Mesenchymal stem cell (in vitro differentiated cells and primary cell): ENCODE results near the gene PRRT3.

Source experiments
- DNase-seq: peaks from one replicate; pipeline ENCODE4 v3.0.0-alpha.2; 2013
- H2AFZ ChIP-seq: one replicate; pipeline ENCODE4 v1.6.1; 2013; ENCODE audit warnings: low read depth, mild to moderate bottlenecking, control low read depth, inconsistent platforms, low read length, moderate library complexity
- H2AK5ac ChIP-seq: 2 replicates; pipeline ENCODE4 v1.6.1; 2013; ENCODE audit warnings: low read length, moderate library complexity, mild to moderate bottlenecking, inconsistent platforms; ENCODE audit not compliant: severe bottlenecking
- H2BK120ac ChIP-seq: one replicate; pipeline ENCODE4 v1.6.1; 2013; ENCODE audit warnings: low read depth, mild to moderate bottlenecking, inconsistent platforms, low read length, moderate library complexity
- H2BK12ac ChIP-seq, 2 experiments: one replicate each; pipeline ENCODE4 v1.6.1; 2013; ENCODE audit warnings: inconsistent platforms in 2 of 2, low read length in 2 of 2, mild to moderate bottlenecking in 2 of 2, moderate library complexity in 2 of 2, control low read depth in 1 of 2
- H2BK15ac ChIP-seq: one replicate; pipeline ENCODE4 v1.6.1; 2013; ENCODE audit warnings: mild to moderate bottlenecking, low read depth, inconsistent platforms; ENCODE audit not compliant: poor library complexity, severe bottlenecking
- H2BK5ac ChIP-seq: 2 replicates; pipeline ENCODE4 v1.6.1; 2013; ENCODE audit warnings: low read depth, mild to moderate bottlenecking, low read length, control low read depth, inconsistent platforms; ENCODE audit not compliant: poor library complexity, severe bottlenecking
- H3K14ac ChIP-seq, 2 experiments: one replicate each; pipeline ENCODE4 v1.6.1; 2013; ENCODE audit warnings: inconsistent platforms in 2 of 2, low read length in 2 of 2, control low read depth in 1 of 2, mild to moderate bottlenecking in 1 of 2, moderate library complexity in 1 of 2
- H3K18ac ChIP-seq, 2 experiments: one replicate each; pipeline ENCODE4 v1.6.1; 2013; ENCODE audit warnings: inconsistent platforms in 2 of 2, low read length in 2 of 2, control low read depth in 1 of 2, low read depth in 1 of 2, mild to moderate bottlenecking in 1 of 2
- H3K23ac ChIP-seq, 2 experiments: one replicate each; pipeline ENCODE4 v1.6.1; 2013; ENCODE audit warnings: inconsistent platforms in 2 of 2, low read length in 2 of 2, mild to moderate bottlenecking in 2 of 2, moderate library complexity in 2 of 2, control low read depth in 1 of 2
- H3K27ac ChIP-seq: 2 replicates; pipeline ENCODE4 v1.5.1; 2013; ENCODE audit warnings: mild to moderate bottlenecking, moderate library complexity, low read length, control low read depth, inconsistent platforms; ENCODE audit not compliant: poor library complexity, severe bottlenecking
- H3K27me3 ChIP-seq, 2 experiments: 2 replicates each; pipeline versions ENCODE4 v1.6.1 to v1.7.0; 2013; ENCODE audit warnings: low read length in 2 of 2, mild to moderate bottlenecking in 2 of 2, moderate library complexity in 2 of 2, control low read depth in 1 of 2, inconsistent platforms in 1 of 2; ENCODE audit not compliant: control insufficient read depth in 1 of 2, insufficient read depth in 1 of 2
- H3K36me3 ChIP-seq, 2 experiments: 2 replicates each; pipeline versions ENCODE4 v1.6.1 to v1.7.0; 2013; ENCODE audit warnings: low read length in 2 of 2, control low read depth in 1 of 2, inconsistent platforms in 1 of 2, low read depth in 1 of 2, mild to moderate bottlenecking in 1 of 2; ENCODE audit not compliant: insufficient read depth in 2 of 2, control insufficient read depth in 1 of 2
- H3K4ac ChIP-seq, 2 experiments: one replicate each; pipeline ENCODE4 v1.6.1; 2013; ENCODE audit warnings: inconsistent platforms in 2 of 2, low read length in 2 of 2, mild to moderate bottlenecking in 2 of 2, moderate library complexity in 2 of 2, control low read depth in 1 of 2, low read depth in 1 of 2
- H3K4me1 ChIP-seq: 2 replicates; pipeline ENCODE4 v1.6.1; 2013; ENCODE audit warnings: low read depth, low read length, control low read depth; ENCODE audit not compliant: control insufficient read depth, insufficient read depth
- H3K4me2 ChIP-seq: 2 replicates; pipeline ENCODE4 v1.6.1; 2013; ENCODE audit warnings: low read length, mild to moderate bottlenecking, inconsistent platforms; ENCODE audit not compliant: poor library complexity, severe bottlenecking
- H3K4me3 ChIP-seq, 2 experiments: 2 replicates each; pipeline versions ENCODE4 v1.5.1 to v1.7.0; 2013; ENCODE audit warnings: low read length in 2 of 2, mild to moderate bottlenecking in 2 of 2, control low read depth in 1 of 2, low read depth in 1 of 2; ENCODE audit not compliant: insufficient read depth in 1 of 2
- H3K79me1 ChIP-seq: replicated peaks from 2 replicates; pipeline ENCODE4 v1.6.1; 2013; ENCODE audit warnings: mild to moderate bottlenecking, control low read depth, low read length, inconsistent platforms; ENCODE audit not compliant: poor library complexity, severe bottlenecking
- H3K9ac ChIP-seq: 2 replicates; pipeline ENCODE4 v1.7.0; 2013; ENCODE audit warnings: mild to moderate bottlenecking, low read length, moderate library complexity
- H3K9me3 ChIP-seq: 2 replicates; pipeline ENCODE4 v1.7.0; 2013; ENCODE audit warnings: mild to moderate bottlenecking, low read length; ENCODE audit not compliant: control insufficient read depth
- H4K8ac ChIP-seq: one replicate; pipeline ENCODE4 v1.6.1; 2013; ENCODE audit warnings: inconsistent platforms, mild to moderate bottlenecking, low read length, moderate library complexity
- H4K91ac ChIP-seq: one replicate; pipeline ENCODE4 v1.6.1; 2013; ENCODE audit warnings: mild to moderate bottlenecking, low read length, inconsistent platforms
- WGBS: methylation state at CpG from one replicate; pipeline ENCODE4 v1.1.7; 2013; ENCODE audit warnings: mixed read lengths; 5-methylcytosine and 5-hydroxymethylcytosine counted together

The PRRT3 gene

DNA sequence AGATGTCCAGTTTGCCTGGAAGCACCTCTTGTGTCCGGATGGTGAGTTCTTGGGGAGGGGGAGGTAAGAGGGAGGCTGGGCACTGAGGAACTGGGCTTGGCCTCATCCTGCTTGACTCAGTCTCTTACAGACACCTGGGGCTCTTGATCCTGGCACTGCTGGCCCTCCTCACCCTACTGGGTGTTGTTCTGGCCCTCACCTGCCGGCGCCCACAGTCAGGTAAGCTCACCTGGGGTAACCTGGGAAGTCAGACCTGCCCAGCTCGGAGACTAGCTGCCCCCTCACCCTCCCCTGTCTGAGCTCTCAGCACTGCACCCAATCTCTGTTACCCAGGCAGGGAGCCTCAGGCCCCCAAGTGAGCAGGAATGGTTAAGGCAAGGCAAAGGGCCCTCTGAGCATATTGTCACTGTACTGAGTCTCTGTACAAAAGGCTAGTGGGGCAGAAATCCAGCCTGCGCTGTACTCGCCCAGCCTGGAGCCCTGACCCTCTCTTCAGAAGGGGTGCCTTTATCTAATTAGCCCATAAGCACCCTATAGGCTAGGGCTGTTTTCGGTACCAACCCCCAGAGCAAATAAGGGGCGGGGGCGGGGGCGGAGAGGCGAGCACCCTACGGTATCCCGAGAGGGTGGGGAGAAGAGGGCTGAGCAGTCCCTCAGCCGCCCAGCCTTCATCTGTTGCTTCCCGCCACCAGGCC, 37.5 kb downstream of the PRRT3 start:
- peak overlapping the region; percentile 74 for H3K4me2 ChIP-seq
- H3K4me1 ChIP-seq, result peaks cover 48% of the 10 kb centered on the region
- H2AK5ac ChIP-seq, result peak overlapping the region; percentile 43
- peak overlapping the region; percentile 38 for H2BK15ac ChIP-seq
- peak overlapping the region; percentile 76 to 81 for H3K4me3 ChIP-seq
- WGBS, result 31% methylated on average over 14 of the region's 15 CpGs
- H2BK5ac ChIP-seq, result no peak overlapping the region
- DNase-seq, result peak; percentile 19
- H3K79me1 ChIP-seq, result peaks cover 11% of the 10 kb centered on the region
- H3K27ac ChIP-seq, result no peak overlapping the region
- no peaks in the 10 kb centered on the region for H3K27me3 ChIP-seq
- peak overlapping the region; percentile 74 for H2BK120ac ChIP-seq
- peak overlapping the region; percentile 95 to 97 for H3K18ac ChIP-seq
- peaks cover 1 to 4% of the 10 kb centered on the region in 2 experiments for H3K36me3 ChIP-seq
- H4K91ac ChIP-seq, result peak overlapping the region; percentile 31
- H3K4ac ChIP-seq, result peak overlapping the region in 1 of 2 experiments; percentile 34
- H2AFZ ChIP-seq, result no peak overlapping the region
- peak overlapping the region; percentile 99 for H4K8ac ChIP-seq
- peak overlapping the region; percentile 82 for H3K9ac ChIP-seq
- no peaks in the 10 kb centered on the region for H3K9me3 ChIP-seq
- H3K14ac ChIP-seq, result peak overlapping the region in 1 of 2 experiments; percentile 21
- peak overlapping the region; percentile 15 to 58 for H2BK12ac ChIP-seq
- no peak overlapping the region for H3K23ac ChIP-seq

DNA sequence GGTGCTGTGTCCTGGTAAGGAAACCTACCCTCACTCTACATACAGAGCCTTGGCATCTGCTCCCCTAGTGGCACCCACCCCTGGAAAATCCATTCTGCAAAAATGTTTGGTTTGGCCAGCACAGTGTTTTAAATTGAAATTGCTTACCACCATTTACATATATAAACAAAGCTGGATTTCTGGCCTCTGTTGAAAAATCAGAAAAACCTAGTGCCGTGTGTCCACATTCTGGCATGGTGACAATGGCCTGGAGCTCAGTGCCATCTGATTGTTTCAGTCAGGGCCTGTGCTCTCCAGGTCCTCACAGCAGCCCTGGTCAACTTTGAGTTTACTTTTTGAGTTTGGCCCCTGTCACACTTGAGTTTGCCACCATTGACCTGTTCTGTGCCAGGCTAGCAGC, 38.2 kb downstream of the PRRT3 start:
- Histone ChIP-seq H3K23ac (no peak overlapping the region), H3K4me2 (no peak overlapping the region), H2BK15ac (peak overlapping the region; percentile 38), H3K4me3 (no peak overlapping the region), H3K4ac (no peak overlapping the region), H3K18ac (no peak overlapping the region), H3K9ac (no peak overlapping the region), H3K79me1 (peaks cover 11% of the 10 kb centered on the region), H2BK120ac (no peak overlapping the region), H3K36me3 (peaks cover 0 to 4% of the 10 kb centered on the region in 2 experiments), H2BK12ac (no peak overlapping the region), H3K27me3 (no peaks in the 10 kb centered on the region), H2AK5ac (no peak overlapping the region), H4K8ac (no peak overlapping the region), H3K4me1 (peaks cover 48% of the 10 kb centered on the region), H2AFZ (no peak overlapping the region), H3K27ac (no peak overlapping the region), H2BK5ac (no peak overlapping the region), H4K91ac (no peak overlapping the region), H3K9me3 (no peaks in the 10 kb centered on the region), H3K14ac (no peak overlapping the region)
- DNase-seq, result no peak
- 90% methylated on average over 1 of the region's 1 CpG for WGBS

- Histone ChIP-seq H3K4me1 (peaks cover 48% of the 10 kb centered on the region), H3K4me2 (no peak overlapping the region), H3K23ac (no peak overlapping the region), H3K18ac (no peak overlapping the region), H2BK120ac (no peak overlapping the region), H2AFZ (no peak overlapping the region), H2BK15ac (no peak overlapping the region), H3K14ac (no peak overlapping the region), H3K9ac (no peak overlapping the region), H3K36me3 (peaks cover 0 to 4% of the 10 kb centered on the region in 2 experiments), H2BK5ac (no peak overlapping the region), H4K91ac (peak overlapping the region; percentile 52), H4K8ac (peak overlapping the region; percentile 20), H3K4me3 (no peak overlapping the region), H2BK12ac (no peak overlapping the region), H3K27me3 (no peaks in the 10 kb centered on the region), H3K79me1 (peaks cover 11% of the 10 kb centered on the region), H3K27ac (no peak overlapping the region), H2AK5ac (peak overlapping the region; percentile 63), H3K4ac (no peak overlapping the region), H3K9me3 (no peaks in the 10 kb centered on the region)
- no peak for DNase-seq
- 89% methylated on average over 5 of the region's 5 CpGs for WGBS
Observed at GRCh38 chr3:9913601-9914000, 38.6 kb downstream of the PRRT3 start.

DNA sequence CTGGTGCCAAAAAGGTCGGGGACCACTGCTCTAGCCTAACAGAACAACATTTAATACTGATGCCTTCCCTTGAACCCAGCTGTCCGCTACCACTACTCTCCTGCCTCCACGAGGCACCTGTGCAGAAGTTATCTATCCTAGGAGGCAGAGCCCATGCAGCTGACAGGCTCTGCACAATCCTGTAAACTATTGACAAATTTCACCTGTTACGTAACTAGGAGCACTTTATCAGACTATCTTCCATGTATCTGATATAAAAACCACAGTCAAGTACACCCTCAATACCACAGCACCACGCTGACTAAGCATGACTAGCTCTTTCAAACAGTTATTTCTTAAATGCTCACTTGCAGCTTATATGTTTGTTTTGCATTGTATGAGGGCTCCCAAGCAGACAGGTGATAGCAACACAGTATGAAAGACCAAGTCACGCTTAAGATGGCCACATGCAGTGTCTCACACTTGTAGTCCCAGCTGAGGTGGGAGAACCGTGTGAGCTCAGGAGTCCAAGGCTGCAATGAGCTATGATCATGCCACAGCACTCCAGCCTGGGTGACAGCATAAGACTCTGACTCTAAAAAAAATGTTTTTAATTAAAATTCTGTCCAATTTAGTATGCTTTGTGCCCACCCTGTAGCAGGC, 39.8 kb downstream of the PRRT3 start:
- Histone ChIP-seq H3K4ac (no peak overlapping the region), H4K91ac (no peak overlapping the region), H3K18ac (no peak overlapping the region), H3K36me3 (no peaks in the 10 kb centered on the region), H2BK5ac (no peak overlapping the region), H3K9ac (no peak overlapping the region), H3K27ac (no peak overlapping the region), H3K79me1 (peaks cover 2% of the 10 kb centered on the region), H3K4me3 (no peak overlapping the region), H2BK12ac (peak overlapping the region in 1 of 2 experiments; percentile 48), H3K14ac (no peak overlapping the region), H2AK5ac (no peak overlapping the region), H4K8ac (no peak overlapping the region), H3K27me3 (no peaks in the 10 kb centered on the region), H3K4me1 (peaks cover 38% of the 10 kb centered on the region), H2BK15ac (no peak overlapping the region), H3K9me3 (no peaks in the 10 kb centered on the region), H2BK120ac (no peak overlapping the region), H3K4me2 (no peak overlapping the region), H3K23ac (no peak overlapping the region), H2AFZ (no peak overlapping the region)
- WGBS, result 81% methylated on average over 7 of the region's 7 CpGs
- peak; percentile 70 for DNase-seq
